DOHH2 (cell line): ENCODE results near the gene IMP3.

Source experiments
- EZH2phosphoT487 ChIP-seq: fragments of 200-600 bp; sonication (generic); IDR thresholded peaks from 2 replicates; pipeline ENCODE4 v1.6.1; 2017; ENCODE audit warnings: borderline replicate concordance, mild to moderate bottlenecking, antibody characterized with exemption, low read length, moderate library complexity, mixed read lengths
- TF ChIP-seq, protein P1 (sequence below): fragments of 200-600 bp; sonication (generic); IDR thresholded peaks from one replicate; pipeline ENCODE4 v1.5.1; 2014; ENCODE audit warnings: antibody characterized with exemption, mild to moderate bottlenecking, low read depth, low read length; ENCODE audit not compliant: poor library complexity, severe bottlenecking

- TF ChIP-seq, protein P1, sequence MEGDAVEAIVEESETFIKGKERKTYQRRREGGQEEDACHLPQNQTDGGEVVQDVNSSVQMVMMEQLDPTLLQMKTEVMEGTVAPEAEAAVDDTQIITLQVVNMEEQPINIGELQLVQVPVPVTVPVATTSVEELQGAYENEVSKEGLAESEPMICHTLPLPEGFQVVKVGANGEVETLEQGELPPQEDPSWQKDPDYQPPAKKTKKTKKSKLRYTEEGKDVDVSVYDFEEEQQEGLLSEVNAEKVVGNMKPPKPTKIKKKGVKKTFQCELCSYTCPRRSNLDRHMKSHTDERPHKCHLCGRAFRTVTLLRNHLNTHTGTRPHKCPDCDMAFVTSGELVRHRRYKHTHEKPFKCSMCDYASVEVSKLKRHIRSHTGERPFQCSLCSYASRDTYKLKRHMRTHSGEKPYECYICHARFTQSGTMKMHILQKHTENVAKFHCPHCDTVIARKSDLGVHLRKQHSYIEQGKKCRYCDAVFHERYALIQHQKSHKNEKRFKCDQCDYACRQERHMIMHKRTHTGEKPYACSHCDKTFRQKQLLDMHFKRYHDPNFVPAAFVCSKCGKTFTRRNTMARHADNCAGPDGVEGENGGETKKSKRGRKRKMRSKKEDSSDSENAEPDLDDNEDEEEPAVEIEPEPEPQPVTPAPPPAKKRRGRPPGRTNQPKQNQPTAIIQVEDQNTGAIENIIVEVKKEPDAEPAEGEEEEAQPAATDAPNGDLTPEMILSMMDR = no peak
- TF ChIP-seq EZH2phosphoT487 = no peak
Observed at GRCh38 chr15:75680007-75680789, 40.2 kb upstream of the IMP3 start.
